GM18519 (cell line): ENCODE measurements around the gene MEIS1.
"Not testable (repeated sequence)": the region's sequence is repeated elsewhere in the genome, so short reads cannot be mapped to it uniquely, and the experiment has no call there.

Experiments used
- ATAC-seq: cut with Tn5 transposase; IDR thresholded peaks from one replicate; pipeline ENCODE4 v1.9.1; 2021; ENCODE audit warnings: mild to moderate bottlenecking, moderate library complexity; ENCODE audit not compliant: unreplicated experiment, low FRiP score

MEIS1 gene

GRCh38 chr2:66463206-66463755 lies 28.4 kb downstream of the MEIS1 start:
- ATAC-seq: no peak

GRCh38 chr2:66464930-66465637 lies 30.2 kb downstream of the MEIS1 start:
- no peak for ATAC-seq

GRCh38 chr2:66466433-66466832 lies 31.5 kb downstream of the MEIS1 start:
- no peak for ATAC-seq

GRCh38 chr2:66467718-66468117 lies 32.8 kb downstream of the MEIS1 start:
- no peak for ATAC-seq

- no peak for ATAC-seq
These were observed 34.4 kb downstream of the MEIS1 start for GRCh38 chr2:66469214-66469902.

GRCh38 chr2:66470199-66470598 lies 35.3 kb downstream of the MEIS1 start:
- no peak for ATAC-seq

GRCh38 chr2:66472225-66472843 lies 37.4 kb downstream of the MEIS1 start:
- no peak for ATAC-seq

GRCh38 chr2:66477135-66477842 lies 42.4 kb downstream of the MEIS1 start:
- no peak for ATAC-seq

- ATAC-seq: no peak
These were observed 43.4 kb downstream of the MEIS1 start for GRCh38 chr2:66478299-66478698.

- ATAC-seq: no peak
These were observed 43.9 kb downstream of the MEIS1 start for GRCh38 chr2:66478731-66479316.

- ATAC-seq: no peak
These were observed 46.2 kb downstream of the MEIS1 start for GRCh38 chr2:66481100-66481549.

GRCh38 chr2:66485252-66485651 lies 50.3 kb downstream of the MEIS1 start:
- ATAC-seq: not testable (repeated sequence)

- ATAC-seq: no peak
These were observed 54.0 kb downstream of the MEIS1 start for GRCh38 chr2:66488946-66489345.

- ATAC-seq: no peak
These were observed 54.5 kb downstream of the MEIS1 start for GRCh38 chr2:66489436-66489835.

GRCh38 chr2:66490588-66491001 lies 55.7 kb downstream of the MEIS1 start:
- ATAC-seq: no peak

- no peak for ATAC-seq
These were observed 59.8 kb downstream of the MEIS1 start for GRCh38 chr2:66494708-66495107.

GRCh38 chr2:66495788-66496640 lies 61.1 kb downstream of the MEIS1 start:
- no peak for ATAC-seq

- ATAC-seq: no peak
These were observed 61.9 kb downstream of the MEIS1 start for GRCh38 chr2:66496670-66497420.
